SK-N-SH (cell line): ENCODE data around the gene GPC5. TPM values are rescaled to one million over a fixed set of nuclear protein-coding genes. Genes with fewer than 3 reads are reported as not detected.

Experiments
- CTCF ChIA-PET: fragments of 300-600, 350-600 bp; formaldehyde crosslinking; extraction: SDS; loops from one replicate; lab custom pipeline; 2021; lab: Yijun Ruan, JAX
- POLR2A ChIA-PET: fragments of 350-600 bp; sonication (Branson Sonifier 250); formaldehyde crosslinking; extraction: SDS; loops from one replicate; lab custom pipeline; 2020; ENCODE audit warnings: antibody characterized with exemption, inconsistent platforms; lab: Yijun Ruan, JAX
- DNase-seq: peaks from one replicate; pipeline ENCODE4 v3.0.0; 2012
- H2AFZ ChIP-seq: fragments of 200-600 bp; sonication (generic); 2 replicates; pipeline ENCODE4 v1.8.1; 2016; ENCODE audit warnings: antibody characterized with exemption, mild to moderate bottlenecking, low read depth
- H3F3A ChIP-seq: fragments of 200-600 bp; sonication (generic); replicated peaks from 2 replicates; pipeline ENCODE3; 2016; ENCODE audit warnings: antibody characterized with exemption, mild to moderate bottlenecking; ENCODE audit not compliant: insufficient read depth
- H3K27ac ChIP-seq, 2 experiments: fragments of 200-500 bp in 1 of 2; fragments of 200-600 bp in 1 of 2; sonication (Bioruptor generic) in 1 of 2; sonication (generic), shearing (Covaris generic) in 1 of 2; 2 replicates each; pipeline versions ENCODE4 v1.5.1 to v1.6.1; 2014 to 2016; ENCODE audit warnings: low read depth in 2 of 2, inconsistent platforms in 1 of 2, low read length in 1 of 2, mild to moderate bottlenecking in 1 of 2, mixed read lengths in 1 of 2
- H3K27me3 ChIP-seq: fragments of 200-600 bp; sonication (generic), shearing (Covaris generic); 2 replicates; pipeline ENCODE4 v1.6.1; 2016; ENCODE audit warnings: mixed run types; ENCODE audit not compliant: insufficient read depth
- H3K36me3 ChIP-seq, 2 experiments: fragments of 200-500 bp in 1 of 2; fragments of 200-600 bp in 1 of 2; sonication (Bioruptor generic) in 1 of 2; sonication (generic) in 1 of 2; replicated peaks in 1 of 2; 2 replicates each; pipeline versions ENCODE3 to v1.5.1; 2014 to 2016; ENCODE audit warnings: low read length in 1 of 2, mild to moderate bottlenecking in 1 of 2; ENCODE audit not compliant: insufficient read depth in 2 of 2, control insufficient read depth in 1 of 2
- H3K4me1 ChIP-seq, 2 experiments: fragments of 200-500 bp in 1 of 2; fragments of 200-600 bp in 1 of 2; sonication (Bioruptor generic) in 1 of 2; sonication (generic), shearing (Covaris generic) in 1 of 2; 2 replicates each; pipeline versions ENCODE4 v1.5.1 to v1.6.1; 2014 to 2016; ENCODE audit warnings: low read depth in 1 of 2, low read length in 1 of 2, mixed run types in 1 of 2; ENCODE audit not compliant: insufficient read depth in 2 of 2, control insufficient read depth in 1 of 2
- H3K4me2 ChIP-seq: fragments of 200-600 bp; sonication (generic), shearing (Covaris generic); 2 replicates; pipeline ENCODE4 v1.6.1; 2017; ENCODE audit warnings: mixed run types
- H3K4me3 ChIP-seq, 2 experiments: fragments of 200-500 bp in 1 of 2; fragments of 200-600 bp in 1 of 2; sonication (Bioruptor generic) in 1 of 2; sonication (generic), shearing (Covaris generic) in 1 of 2; 2 replicates each; pipeline versions ENCODE4 v1.5.1 to v1.8.1; 2014 to 2016; ENCODE audit warnings: low read depth in 2 of 2, inconsistent platforms in 1 of 2, low read length in 1 of 2, mild to moderate bottlenecking in 1 of 2, mixed read lengths in 1 of 2, moderate library complexity in 1 of 2
- H3K79me2 ChIP-seq: fragments of 200-600 bp; sonication (generic); 2 replicates; pipeline ENCODE4 v1.8.1; 2017; ENCODE audit warnings: mild to moderate bottlenecking; ENCODE audit not compliant: insufficient read depth
- H3K9ac ChIP-seq: fragments of 200-600 bp; sonication (generic); 2 replicates; pipeline ENCODE4 v1.6.1; 2017; ENCODE audit warnings: mixed run types
- H3K9me2 ChIP-seq: fragments of 200-600 bp; sonication (generic); 2 replicates; pipeline ENCODE4 v1.6.1; 2017; ENCODE audit warnings: mixed run types
- H3K9me3 ChIP-seq: fragments of 200-600 bp; sonication (generic); 2 replicates; pipeline ENCODE4 v1.6.1; 2017; ENCODE audit warnings: mixed run types, mild to moderate bottlenecking, moderate library complexity
- H4K20me1 ChIP-seq: fragments of 200-600 bp; sonication (generic); 2 replicates; pipeline ENCODE4 v1.6.1; 2017; ENCODE audit warnings: mild to moderate bottlenecking, mixed run types; ENCODE audit not compliant: insufficient read depth
- CHD2 ChIP-seq: fragments of 150-350 bp; IDR thresholded peaks from 2 replicates; pipeline ENCODE4 v1.6.1; 2018; ENCODE audit warnings: low read length; ENCODE audit not compliant: partially characterized antibody
- EP300 ChIP-seq, 2 experiments: IDR thresholded peaks; 2 replicates each; pipeline versions ENCODE4 v1.4.0 to v1.6.1; 2012; ENCODE audit warnings: borderline replicate concordance in 1 of 2, low read depth in 1 of 2, low read length in 1 of 2
- EZH2phosphoT487 ChIP-seq: fragments of 200-600 bp; sonication (generic); IDR thresholded peaks from 2 replicates; pipeline ENCODE4 v1.6.1; 2017; ENCODE audit warnings: low read depth, mixed run types, mild to moderate bottlenecking, antibody characterized with exemption, moderate library complexity, borderline replicate concordance
- GATA2 ChIP-seq: sonication (generic); formaldehyde crosslinking; IDR thresholded peaks from 2 replicates; pipeline ENCODE4 v1.5.0; 2020; ENCODE audit warnings: mild to moderate bottlenecking, missing genetic modification reagents
- JUND ChIP-seq: IDR thresholded peaks from 2 replicates; pipeline ENCODE4 v1.4.0; 2012
- NFIC ChIP-seq: IDR thresholded peaks from 2 replicates; pipeline ENCODE4 v1.4.0; 2012; ENCODE audit warnings: borderline replicate concordance
- NRF1 ChIP-seq: IDR thresholded peaks from 2 replicates; pipeline ENCODE4 v1.6.1; 2012; ENCODE audit warnings: low read depth, mild to moderate bottlenecking, low read length
- RCOR1 ChIP-seq: fragments of 150-350 bp; IDR thresholded peaks from 2 replicates; pipeline ENCODE4 v1.6.1; 2017; ENCODE audit warnings: antibody characterized with exemption, low read length
- TCF12 ChIP-seq: IDR thresholded peaks from 2 replicates; pipeline ENCODE4 v1.4.0; 2012
- TEAD4 ChIP-seq: IDR thresholded peaks from 2 replicates; pipeline ENCODE4 v1.4.0; 2012; ENCODE audit warnings: mild to moderate bottlenecking, borderline replicate concordance; ENCODE audit not compliant: insufficient read depth
- YY1 ChIP-seq: IDR thresholded peaks from 2 replicates; pipeline ENCODE4 v1.4.0; 2012; ENCODE audit warnings: low read depth, mild to moderate bottlenecking
- WGBS: methylation state at CpG from one replicate; pipeline ENCODE4 v1.1.6; 2017; ENCODE audit warnings: low lambda C conversion rate; 5-methylcytosine and 5-hydroxymethylcytosine counted together
- polyA plus RNA-seq, 3 experiments: library from polyadenylated mRNA; depleted of rRNA; stranded (reverse); fragments of >200 nt; gene quantifications; 2 replicates each; pipeline ENCODE4 v1.2.3, GENCODE V29; 2012
- TF ChIP-seq, protein P1 (sequence below): IDR thresholded peaks from 2 replicates; pipeline ENCODE4; 2012
- TF ChIP-seq, protein P2 (sequence below): IDR thresholded peaks from 2 replicates; pipeline ENCODE4 v1.6.1; 2012; ENCODE audit warnings: mild to moderate bottlenecking, low read depth, low read length, moderate library complexity
- TF ChIP-seq, protein P3 (sequence below): IDR thresholded peaks from 2 replicates; pipeline ENCODE4 v1.4.0; 2012; ENCODE audit warnings: low read depth, borderline replicate concordance
- TF ChIP-seq, protein P4 (sequence below): fragments of 200-600 bp; sonication (generic); IDR thresholded peaks from 2 replicates; pipeline ENCODE4 v1.6.1; 2017; ENCODE audit warnings: antibody characterized with exemption, mild to moderate bottlenecking, moderate library complexity
- TF ChIP-seq, protein P5 (sequence below): IDR thresholded peaks from 2 replicates; pipeline ENCODE4 v1.4.0; 2012; ENCODE audit warnings: low read depth, borderline replicate concordance

GPC5 gene
- polyA plus RNA-seq, 1 of the 3 experiments (the other 2 are of a cell fraction) = 0.03 TPM

DNA sequence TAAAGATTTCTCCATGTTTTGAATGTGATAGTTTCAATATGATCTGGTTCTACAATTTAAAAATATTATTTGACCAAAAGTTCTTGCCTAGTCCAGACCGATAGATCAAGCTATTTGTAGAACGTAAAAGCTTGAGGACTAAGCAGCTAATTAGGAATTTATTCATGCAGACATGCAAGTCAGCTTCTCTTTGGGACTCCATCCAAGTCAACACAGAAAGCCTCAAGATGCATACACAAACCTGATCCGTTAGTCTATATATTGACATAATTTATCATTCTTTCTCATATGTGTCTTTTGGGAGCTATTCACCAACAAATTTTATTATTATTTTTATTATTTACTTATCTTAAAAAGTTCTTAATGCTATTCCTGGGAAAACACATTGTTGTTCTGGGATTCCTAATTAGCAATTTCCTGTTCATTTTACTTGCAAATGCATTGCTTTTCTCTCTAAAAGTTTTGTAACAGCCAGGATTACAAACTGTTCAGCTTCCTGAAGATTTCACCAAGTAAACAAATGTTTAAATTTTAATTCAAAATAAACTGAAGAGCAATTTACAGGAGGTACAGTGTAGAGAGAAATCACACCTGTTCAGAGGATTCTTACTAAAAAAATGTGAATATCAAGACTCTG lies 375.3 kb downstream of the GPC5 start:
- H3K9me3 ChIP-seq = no peaks in the 10 kb centered on the region
- no peak overlapping the region for H3K27ac ChIP-seq
- H3K4me2 ChIP-seq = no peak overlapping the region
- CTCF ChIA-PET = no interaction called here
- no peak for TF ChIP-seq NFIC
- TF ChIP-seq GATA2 (CRISPR knock-in tag) = no peak
- no peak for TF ChIP-seq EP300 (IDR thresholded peaks at IDR 0.05; ENCODE audit: borderline replicate concordance in 1 of 2, low read depth in 1 of 2, low read length in 1 of 2)
- TF ChIP-seq YY1 = no peak
- TF ChIP-seq TCF12 = no peak
- no peak for TF ChIP-seq JUND
- H3K9me2 ChIP-seq = no peaks in the 10 kb centered on the region
- H3K36me3 ChIP-seq = no peaks in the 10 kb centered on the region
- no peak overlapping the region for H3K4me3 ChIP-seq
- H4K20me1 ChIP-seq = no peaks in the 10 kb centered on the region
- H3K27me3 ChIP-seq = no peaks in the 10 kb centered on the region
- H3K4me1 ChIP-seq = no peaks in the 10 kb centered on the region
- POLR2A ChIA-PET = interaction anchor here (1.0 kb wide), 1 partner anchor 415 kb away, joined by 3 read pairs; no protein-coding TSS in a partner anchor
- no peaks in the 10 kb centered on the region for H3F3A ChIP-seq
- 53% methylated on average over 3 of the region's 3 CpGs for whole genome bisulfite sequencing
- H3K79me2 ChIP-seq = no peaks in the 10 kb centered on the region
- no peak overlapping the region for H2AFZ ChIP-seq
- DNase-seq = no peak
- H3K9ac ChIP-seq = no peak overlapping the region

DNA sequence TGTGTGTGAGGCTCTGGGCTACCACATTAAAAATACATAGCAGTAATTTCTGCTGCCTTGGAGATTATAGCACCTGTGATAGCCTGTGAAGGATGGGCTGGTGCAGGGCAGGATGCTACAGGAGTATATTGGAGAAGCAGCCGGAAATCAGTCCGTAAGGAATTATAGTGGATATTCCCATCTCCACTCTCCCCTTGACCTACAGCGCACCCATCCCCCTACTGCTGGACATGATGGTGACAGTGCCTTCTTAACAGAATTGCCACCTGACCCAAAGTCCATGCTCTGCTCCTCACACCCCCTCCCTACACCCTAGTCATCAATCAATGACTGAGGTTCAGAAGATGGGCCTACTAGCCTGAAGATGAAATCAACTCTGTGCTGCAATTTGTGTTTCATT lies 376.0 kb downstream of the GPC5 start:
- H2AFZ ChIP-seq = no peak overlapping the region
- H3K9me2 ChIP-seq = no peaks in the 10 kb centered on the region
- no peak overlapping the region for H3K4me3 ChIP-seq
- TF ChIP-seq, protein P1, sequence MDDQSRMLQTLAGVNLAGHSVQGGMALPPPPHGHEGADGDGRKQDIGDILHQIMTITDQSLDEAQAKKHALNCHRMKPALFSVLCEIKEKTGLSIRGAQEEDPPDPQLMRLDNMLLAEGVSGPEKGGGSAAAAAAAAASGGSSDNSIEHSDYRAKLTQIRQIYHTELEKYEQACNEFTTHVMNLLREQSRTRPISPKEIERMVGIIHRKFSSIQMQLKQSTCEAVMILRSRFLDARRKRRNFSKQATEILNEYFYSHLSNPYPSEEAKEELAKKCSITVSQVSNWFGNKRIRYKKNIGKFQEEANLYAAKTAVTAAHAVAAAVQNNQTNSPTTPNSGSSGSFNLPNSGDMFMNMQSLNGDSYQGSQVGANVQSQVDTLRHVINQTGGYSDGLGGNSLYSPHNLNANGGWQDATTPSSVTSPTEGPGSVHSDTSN = no peak
- no peak for TF ChIP-seq NRF1
- TF ChIP-seq, protein P2, sequence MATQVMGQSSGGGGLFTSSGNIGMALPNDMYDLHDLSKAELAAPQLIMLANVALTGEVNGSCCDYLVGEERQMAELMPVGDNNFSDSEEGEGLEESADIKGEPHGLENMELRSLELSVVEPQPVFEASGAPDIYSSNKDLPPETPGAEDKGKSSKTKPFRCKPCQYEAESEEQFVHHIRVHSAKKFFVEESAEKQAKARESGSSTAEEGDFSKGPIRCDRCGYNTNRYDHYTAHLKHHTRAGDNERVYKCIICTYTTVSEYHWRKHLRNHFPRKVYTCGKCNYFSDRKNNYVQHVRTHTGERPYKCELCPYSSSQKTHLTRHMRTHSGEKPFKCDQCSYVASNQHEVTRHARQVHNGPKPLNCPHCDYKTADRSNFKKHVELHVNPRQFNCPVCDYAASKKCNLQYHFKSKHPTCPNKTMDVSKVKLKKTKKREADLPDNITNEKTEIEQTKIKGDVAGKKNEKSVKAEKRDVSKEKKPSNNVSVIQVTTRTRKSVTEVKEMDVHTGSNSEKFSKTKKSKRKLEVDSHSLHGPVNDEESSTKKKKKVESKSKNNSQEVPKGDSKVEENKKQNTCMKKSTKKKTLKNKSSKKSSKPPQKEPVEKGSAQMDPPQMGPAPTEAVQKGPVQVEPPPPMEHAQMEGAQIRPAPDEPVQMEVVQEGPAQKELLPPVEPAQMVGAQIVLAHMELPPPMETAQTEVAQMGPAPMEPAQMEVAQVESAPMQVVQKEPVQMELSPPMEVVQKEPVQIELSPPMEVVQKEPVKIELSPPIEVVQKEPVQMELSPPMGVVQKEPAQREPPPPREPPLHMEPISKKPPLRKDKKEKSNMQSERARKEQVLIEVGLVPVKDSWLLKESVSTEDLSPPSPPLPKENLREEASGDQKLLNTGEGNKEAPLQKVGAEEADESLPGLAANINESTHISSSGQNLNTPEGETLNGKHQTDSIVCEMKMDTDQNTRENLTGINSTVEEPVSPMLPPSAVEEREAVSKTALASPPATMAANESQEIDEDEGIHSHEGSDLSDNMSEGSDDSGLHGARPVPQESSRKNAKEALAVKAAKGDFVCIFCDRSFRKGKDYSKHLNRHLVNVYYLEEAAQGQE = no peak
- TF ChIP-seq RCOR1 = no peak
- TF ChIP-seq, protein P3, sequence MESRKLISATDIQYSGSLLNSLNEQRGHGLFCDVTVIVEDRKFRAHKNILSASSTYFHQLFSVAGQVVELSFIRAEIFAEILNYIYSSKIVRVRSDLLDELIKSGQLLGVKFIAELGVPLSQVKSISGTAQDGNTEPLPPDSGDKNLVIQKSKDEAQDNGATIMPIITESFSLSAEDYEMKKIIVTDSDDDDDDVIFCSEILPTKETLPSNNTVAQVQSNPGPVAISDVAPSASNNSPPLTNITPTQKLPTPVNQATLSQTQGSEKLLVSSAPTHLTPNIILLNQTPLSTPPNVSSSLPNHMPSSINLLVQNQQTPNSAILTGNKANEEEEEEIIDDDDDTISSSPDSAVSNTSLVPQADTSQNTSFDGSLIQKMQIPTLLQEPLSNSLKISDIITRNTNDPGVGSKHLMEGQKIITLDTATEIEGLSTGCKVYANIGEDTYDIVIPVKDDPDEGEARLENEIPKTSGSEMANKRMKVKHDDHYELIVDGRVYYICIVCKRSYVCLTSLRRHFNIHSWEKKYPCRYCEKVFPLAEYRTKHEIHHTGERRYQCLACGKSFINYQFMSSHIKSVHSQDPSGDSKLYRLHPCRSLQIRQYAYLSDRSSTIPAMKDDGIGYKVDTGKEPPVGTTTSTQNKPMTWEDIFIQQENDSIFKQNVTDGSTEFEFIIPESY = no peak
- no peak for TF ChIP-seq EZH2phosphoT487
- TF ChIP-seq GATA2 (CRISPR knock-in tag) = no peak
- TF ChIP-seq, protein P4, sequence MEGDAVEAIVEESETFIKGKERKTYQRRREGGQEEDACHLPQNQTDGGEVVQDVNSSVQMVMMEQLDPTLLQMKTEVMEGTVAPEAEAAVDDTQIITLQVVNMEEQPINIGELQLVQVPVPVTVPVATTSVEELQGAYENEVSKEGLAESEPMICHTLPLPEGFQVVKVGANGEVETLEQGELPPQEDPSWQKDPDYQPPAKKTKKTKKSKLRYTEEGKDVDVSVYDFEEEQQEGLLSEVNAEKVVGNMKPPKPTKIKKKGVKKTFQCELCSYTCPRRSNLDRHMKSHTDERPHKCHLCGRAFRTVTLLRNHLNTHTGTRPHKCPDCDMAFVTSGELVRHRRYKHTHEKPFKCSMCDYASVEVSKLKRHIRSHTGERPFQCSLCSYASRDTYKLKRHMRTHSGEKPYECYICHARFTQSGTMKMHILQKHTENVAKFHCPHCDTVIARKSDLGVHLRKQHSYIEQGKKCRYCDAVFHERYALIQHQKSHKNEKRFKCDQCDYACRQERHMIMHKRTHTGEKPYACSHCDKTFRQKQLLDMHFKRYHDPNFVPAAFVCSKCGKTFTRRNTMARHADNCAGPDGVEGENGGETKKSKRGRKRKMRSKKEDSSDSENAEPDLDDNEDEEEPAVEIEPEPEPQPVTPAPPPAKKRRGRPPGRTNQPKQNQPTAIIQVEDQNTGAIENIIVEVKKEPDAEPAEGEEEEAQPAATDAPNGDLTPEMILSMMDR = no peak
- TF ChIP-seq, protein P5, sequence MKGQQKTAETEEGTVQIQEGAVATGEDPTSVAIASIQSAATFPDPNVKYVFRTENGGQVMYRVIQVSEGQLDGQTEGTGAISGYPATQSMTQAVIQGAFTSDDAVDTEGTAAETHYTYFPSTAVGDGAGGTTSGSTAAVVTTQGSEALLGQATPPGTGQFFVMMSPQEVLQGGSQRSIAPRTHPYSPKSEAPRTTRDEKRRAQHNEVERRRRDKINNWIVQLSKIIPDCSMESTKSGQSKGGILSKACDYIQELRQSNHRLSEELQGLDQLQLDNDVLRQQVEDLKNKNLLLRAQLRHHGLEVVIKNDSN = no peak
- no peak for TF ChIP-seq NFIC
- TF ChIP-seq TEAD4 = no peak
- no peak for TF ChIP-seq CHD2
- no peaks in the 10 kb centered on the region for H3F3A ChIP-seq
- no peaks in the 10 kb centered on the region for H4K20me1 ChIP-seq
- CTCF ChIA-PET = no interaction called here
- no peaks in the 10 kb centered on the region for H3K27me3 ChIP-seq
- no peak overlapping the region for H3K27ac ChIP-seq
- 70% methylated on average over 2 of the region's 3 CpGs for WGBS
- H3K9me3 ChIP-seq = no peaks in the 10 kb centered on the region
- H3K79me2 ChIP-seq = no peaks in the 10 kb centered on the region
- H3K4me2 ChIP-seq = no peak overlapping the region
- no peak for DNase-seq
- POLR2A ChIA-PET = interaction anchor here (1.0 kb wide), 1 partner anchor 416 kb away, joined by 3 read pairs; no protein-coding TSS in a partner anchor
- H3K4me1 ChIP-seq = no peaks in the 10 kb centered on the region
- H3K9ac ChIP-seq = no peak overlapping the region
- no peaks in the 10 kb centered on the region for H3K36me3 ChIP-seq
